Measurements from ENCODE around the gene METTL5.
A peak's percentile ranks its signal among the peaks of the same experiment; 100 is the strongest.

METTL5 gene

GRCh38 chr2:169775354-169775753, 49.4 kb downstream of the METTL5 start:
- no peak overlapping the region for H3K4me3 ChIP-seq (ENCODE audit: low read depth, low read length)
- no peak for DNase-seq (ENCODE audit: low read depth)
- TF ChIP-seq, protein P1, sequence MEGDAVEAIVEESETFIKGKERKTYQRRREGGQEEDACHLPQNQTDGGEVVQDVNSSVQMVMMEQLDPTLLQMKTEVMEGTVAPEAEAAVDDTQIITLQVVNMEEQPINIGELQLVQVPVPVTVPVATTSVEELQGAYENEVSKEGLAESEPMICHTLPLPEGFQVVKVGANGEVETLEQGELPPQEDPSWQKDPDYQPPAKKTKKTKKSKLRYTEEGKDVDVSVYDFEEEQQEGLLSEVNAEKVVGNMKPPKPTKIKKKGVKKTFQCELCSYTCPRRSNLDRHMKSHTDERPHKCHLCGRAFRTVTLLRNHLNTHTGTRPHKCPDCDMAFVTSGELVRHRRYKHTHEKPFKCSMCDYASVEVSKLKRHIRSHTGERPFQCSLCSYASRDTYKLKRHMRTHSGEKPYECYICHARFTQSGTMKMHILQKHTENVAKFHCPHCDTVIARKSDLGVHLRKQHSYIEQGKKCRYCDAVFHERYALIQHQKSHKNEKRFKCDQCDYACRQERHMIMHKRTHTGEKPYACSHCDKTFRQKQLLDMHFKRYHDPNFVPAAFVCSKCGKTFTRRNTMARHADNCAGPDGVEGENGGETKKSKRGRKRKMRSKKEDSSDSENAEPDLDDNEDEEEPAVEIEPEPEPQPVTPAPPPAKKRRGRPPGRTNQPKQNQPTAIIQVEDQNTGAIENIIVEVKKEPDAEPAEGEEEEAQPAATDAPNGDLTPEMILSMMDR (conservative IDR thresholded peaks at IDR 0.05; ENCODE audit: low read depth, low read length) = no peak

DNA sequence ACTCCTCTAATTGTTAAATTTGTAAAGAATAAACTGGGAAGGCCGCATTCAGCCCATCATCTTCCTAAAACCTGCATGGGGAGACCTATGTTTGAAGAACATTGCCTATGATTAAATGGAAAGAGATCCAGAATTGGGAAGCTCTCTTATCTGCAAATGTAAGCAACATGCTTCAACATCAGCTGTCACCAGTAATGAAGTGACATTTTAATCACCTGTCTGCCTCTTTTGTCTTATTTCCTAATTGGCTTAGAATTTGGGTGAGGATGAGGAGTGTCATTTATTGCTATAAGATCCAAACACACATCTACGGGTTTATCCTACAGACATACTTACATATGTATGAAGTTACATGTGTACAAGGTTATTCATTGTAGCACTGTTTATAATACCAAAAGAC, 52.1 kb downstream of the METTL5 start:
- no peak for DNase-seq (ENCODE audit: low read depth)
- TF ChIP-seq, protein P1 (conservative IDR thresholded peaks at IDR 0.05; ENCODE audit: low read depth, low read length) = no peak
- no peak overlapping the region for H3K4me3 ChIP-seq (ENCODE audit: low read depth, low read length)

DNA sequence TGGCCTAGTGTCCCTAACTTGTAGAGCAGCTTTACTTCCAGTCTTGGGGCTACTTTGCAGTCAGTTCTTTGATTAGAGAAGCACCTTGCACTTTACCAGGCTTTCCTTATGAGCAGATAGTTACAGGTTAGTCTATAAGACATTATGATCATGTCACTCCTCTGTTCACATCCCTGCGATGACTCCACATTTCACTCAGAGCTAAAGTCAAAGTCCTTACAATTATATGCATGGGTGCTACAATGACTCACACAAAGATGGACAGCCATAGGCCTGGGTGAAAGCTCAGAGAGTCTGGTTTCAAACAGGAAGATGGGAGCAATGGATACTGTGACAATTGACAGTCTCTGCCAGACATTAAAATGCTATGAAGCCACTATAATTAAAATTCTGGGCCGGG, 53.1 kb downstream of the METTL5 start:
- TF ChIP-seq, protein P1 (conservative IDR thresholded peaks at IDR 0.05; ENCODE audit: low read depth, low read length) = no peak
- no peak overlapping the region for H3K4me3 ChIP-seq (ENCODE audit: low read depth, low read length)
- no peak for DNase-seq (ENCODE audit: low read depth)

DNA sequence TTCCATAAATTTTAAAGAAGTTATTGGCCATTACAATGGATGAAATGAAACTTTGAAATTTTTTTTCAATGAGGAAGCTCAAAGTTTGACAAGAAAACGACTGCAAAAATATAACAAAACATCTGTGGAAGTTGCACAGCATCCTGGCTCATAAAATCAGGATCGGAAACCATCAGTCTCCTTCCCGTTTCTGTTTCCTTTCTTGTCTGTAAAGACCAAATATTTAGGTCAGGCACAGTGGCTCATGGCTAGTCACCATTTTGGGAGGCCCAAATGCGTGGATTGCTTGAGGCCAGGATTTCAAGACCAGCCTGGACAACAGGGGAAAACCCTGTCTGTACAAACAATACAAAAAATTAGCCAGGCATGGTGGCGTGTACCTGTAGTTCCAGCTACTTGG, 53.7 kb downstream of the METTL5 start:
- TF ChIP-seq, protein P1 (conservative IDR thresholded peaks at IDR 0.05; ENCODE audit: low read depth, low read length) = no peak
- DNase-seq (ENCODE audit: low read depth) = no peak
- H3K4me3 ChIP-seq (ENCODE audit: low read depth, low read length) = no peak overlapping the region

DNA sequence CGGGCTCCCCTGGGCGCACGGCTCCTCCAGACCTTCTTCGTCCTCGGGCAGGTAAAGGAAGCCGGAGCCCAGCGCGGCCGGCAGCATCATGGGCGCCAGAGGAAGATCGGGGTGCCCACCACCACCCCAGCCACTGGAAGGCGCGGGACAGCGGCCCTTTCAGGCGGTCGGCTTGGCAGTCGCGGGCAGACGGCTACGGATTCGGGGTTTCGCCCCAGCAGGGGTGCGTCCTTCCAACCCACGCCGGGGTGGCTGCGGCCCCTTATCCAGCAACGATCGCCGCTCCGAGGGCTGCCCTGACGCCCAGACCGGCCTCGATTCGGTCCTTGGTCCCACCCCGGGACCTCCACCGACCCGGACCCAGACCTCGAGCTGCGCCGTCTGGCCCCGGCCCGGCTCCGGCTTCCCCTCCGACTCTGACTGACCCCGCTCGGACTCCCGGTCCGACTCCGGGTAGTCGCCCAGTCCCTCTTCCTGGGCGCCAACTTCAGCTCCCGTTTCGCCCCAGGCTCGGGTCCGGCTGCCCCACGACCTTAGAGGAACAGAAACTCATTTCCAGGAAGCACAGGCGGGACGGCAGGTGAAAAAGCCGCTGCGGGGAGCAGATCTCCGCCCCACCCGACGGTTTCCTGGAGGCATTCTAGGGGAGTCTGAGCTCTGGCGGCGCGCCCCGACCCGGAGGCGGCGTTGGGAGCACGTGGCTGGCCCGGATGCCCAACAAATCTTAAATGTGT, 56.3 kb downstream of the METTL5 start:
- peak overlapping the region; percentile 52 for H3K4me3 ChIP-seq (ENCODE audit: low read depth, low read length)
- TF ChIP-seq, protein P1 (conservative IDR thresholded peaks at IDR 0.05; ENCODE audit: low read depth, low read length) = no peak
- no peak for DNase-seq (ENCODE audit: low read depth)

- no peak overlapping the region for H3K4me3 ChIP-seq (ENCODE audit: low read depth, low read length)
- TF ChIP-seq, protein P1 (conservative IDR thresholded peaks at IDR 0.05; ENCODE audit: low read depth, low read length) = peak; percentile 80
- DNase-seq (ENCODE audit: low read depth) = peak; percentile 85
These were observed 57.3 kb downstream of the METTL5 start for GRCh38 chr2:169767243-169767888.

DNA sequence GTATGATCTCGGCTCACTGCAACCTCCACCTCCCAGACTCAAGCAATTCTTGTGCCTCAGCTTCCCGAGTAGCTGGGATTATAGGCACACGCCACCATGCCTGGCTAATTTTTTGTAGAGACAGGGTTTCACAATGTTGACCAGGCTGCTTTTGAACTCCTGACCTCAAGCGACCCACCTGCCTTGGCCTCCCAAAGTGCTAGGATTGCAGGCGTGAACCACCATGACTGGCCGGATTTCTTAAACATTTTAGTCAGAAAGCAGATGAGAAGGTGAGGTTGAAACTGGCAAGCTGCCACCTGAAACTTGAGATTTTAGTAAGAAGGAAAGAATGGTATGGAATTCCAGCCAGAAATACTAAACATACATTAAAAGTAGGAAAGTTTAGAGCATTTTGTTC, 59.2 kb downstream of the METTL5 start:
- TF ChIP-seq, protein P1 (conservative IDR thresholded peaks at IDR 0.05; ENCODE audit: low read depth, low read length) = no peak
- H3K4me3 ChIP-seq (ENCODE audit: low read depth, low read length) = no peak overlapping the region
- DNase-seq (ENCODE audit: low read depth) = peak; percentile 79

Measured in choroid plexus epithelial cell (primary cell).